ENCODE results near the gene ABCD3.
"Not testable (repeated sequence)": the region's sequence is repeated elsewhere in the genome, so short reads cannot be mapped to it uniquely, and the experiment has no call there.

Gene ABCD3
- 55.1 to 65.3 reads per million in 2 experiments for total RNA-seq

DNA sequence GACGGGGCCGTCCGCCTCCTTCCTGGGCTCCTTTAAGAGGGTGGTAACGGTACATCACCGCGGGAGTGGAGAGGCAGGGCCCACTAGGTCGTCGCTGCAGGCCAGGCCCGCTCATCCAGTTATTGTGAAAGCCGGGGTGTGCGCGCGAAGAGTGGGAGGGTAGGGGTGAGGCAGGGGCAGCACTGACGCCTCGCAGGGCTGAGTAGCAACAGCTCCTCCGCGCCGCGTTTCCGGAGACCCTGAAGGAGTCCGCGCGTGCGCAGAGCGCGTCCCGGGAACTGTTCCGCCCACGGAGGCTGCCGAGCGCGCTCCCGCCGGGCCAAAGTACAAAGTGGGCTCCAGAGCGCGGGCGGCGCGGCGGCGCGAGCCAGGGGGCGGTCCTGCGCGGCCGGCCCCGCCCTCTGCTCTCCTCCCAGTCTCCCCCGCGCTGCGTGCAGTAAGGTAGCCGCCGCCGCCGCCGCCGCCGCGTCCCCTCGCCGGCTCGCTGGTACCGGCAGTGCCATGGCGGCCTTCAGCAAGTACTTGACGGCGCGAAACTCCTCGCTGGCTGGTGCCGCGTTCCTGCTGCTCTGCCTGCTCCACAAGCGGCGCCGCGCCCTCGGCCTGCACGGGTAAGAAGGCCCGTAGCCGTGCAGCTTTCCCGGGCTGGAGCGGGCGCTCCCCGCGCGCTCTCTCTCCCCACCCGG lies at the start of gene ABCD3:
ABCD3 (plus strand) TSS at position 412 of the 686 bp plus-strand sequence; CDS start at position 502, 90 bp downstream.
- DNase-seq (ENCODE audit: low read depth) = peak; percentile 94

DNA sequence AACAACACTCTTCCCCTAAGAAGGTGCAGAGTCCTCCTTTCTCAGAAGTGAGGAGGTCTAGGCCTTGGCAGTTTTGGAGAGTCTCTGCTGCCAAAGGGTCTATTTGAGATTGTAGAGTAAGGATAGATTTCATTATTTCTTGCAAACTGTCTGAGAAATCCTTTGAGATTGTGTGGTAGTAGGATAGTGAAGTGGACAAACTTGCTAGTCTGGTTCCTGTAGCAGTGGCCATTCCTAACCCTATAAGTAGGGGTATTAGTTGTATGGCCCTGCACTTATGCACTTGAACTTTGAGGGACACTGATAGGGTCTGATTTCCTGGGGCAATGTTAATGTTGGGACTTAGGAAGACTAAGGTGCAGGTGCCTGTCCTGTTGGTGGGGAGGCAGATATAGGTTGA lies 45.4 kb upstream of the ABCD3 start:
- DNase-seq (ENCODE audit: low read depth) = not testable (repeated sequence)

DNA sequence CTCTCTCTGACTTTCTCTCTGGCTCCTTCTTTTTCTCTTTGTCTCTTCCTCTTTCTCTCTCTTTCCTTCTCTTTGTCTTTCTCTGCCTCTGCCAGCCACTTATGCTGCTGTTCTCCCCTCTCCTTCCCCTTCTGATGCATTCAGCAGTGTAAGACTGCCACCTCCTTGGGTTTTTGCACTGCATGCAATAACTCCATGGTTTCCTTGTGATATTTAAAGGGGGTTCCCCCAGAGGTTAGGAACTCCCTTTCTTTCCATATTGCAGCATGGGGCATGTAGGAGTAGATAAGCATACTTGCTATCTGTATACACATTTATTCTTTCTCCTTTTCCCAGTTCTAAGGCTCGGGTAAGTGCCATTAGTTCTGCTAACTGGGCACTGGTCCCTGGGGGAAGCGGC lies 44.9 kb upstream of the ABCD3 start:
- DNase-seq (ENCODE audit: low read depth) = not testable (repeated sequence)

DNA sequence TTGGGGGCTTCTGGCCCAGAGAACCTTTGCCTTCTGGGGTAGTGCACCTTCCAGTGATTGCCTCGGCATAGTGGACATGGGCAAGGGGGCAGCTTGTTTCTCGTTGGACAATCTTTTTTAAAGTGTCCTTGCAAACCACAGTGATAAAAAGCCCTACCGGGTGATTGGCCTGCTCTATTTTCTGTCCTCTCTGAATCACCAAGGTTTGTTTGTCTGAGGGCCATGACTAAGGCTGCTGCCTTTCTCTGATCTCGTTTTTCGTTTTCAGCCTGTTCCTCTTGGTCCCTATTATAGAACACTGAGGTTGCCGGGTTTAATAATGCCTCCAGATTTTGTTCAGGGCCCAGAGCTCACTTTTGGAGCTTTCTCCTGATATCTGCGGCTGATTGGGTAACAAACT lies 42.5 kb upstream of the ABCD3 start:
- not testable (repeated sequence) for DNase-seq (ENCODE audit: low read depth)

DNA sequence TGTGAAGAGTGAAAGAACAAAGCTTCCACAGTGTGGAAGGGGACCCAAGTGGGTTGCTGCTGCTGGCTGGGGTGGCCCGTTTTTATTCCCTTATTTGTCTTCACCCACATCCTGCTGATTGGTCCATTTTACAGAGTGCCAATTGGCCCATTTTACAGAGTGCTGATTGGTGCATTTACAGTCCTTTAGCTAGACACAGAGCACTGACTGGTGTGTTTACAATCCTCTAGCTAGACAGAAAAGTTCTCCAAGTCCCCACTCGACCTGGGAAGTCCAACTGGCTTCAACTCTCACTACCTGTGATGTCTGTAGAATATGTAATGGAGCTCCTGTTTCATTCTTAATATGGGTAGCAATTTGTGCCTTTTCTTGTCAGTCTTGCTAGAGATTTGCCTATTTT lies 39.7 kb upstream of the ABCD3 start:
- not testable (repeated sequence) for DNase-seq (ENCODE audit: low read depth)

DNA sequence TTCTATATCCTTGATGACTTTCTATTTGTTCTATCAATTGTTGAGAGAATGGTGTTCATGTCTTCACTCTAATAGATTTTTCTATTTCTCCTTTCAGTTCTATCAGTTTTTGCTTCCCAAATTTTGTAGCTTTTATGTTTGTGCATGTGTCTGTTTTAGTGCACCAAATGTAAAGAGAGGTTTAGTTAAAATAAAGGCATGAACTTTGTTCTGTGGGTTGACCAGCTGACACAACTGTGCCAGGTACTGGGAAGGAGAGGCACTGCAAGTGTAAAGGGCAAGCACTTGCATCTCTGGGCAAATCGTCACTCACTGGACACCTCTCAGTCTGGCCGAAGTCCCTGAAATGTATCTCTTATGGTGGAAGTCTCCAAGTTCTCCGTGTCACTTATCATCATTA lies 38.6 kb upstream of the ABCD3 start:
- no peak for DNase-seq (ENCODE audit: low read depth)

DNA sequence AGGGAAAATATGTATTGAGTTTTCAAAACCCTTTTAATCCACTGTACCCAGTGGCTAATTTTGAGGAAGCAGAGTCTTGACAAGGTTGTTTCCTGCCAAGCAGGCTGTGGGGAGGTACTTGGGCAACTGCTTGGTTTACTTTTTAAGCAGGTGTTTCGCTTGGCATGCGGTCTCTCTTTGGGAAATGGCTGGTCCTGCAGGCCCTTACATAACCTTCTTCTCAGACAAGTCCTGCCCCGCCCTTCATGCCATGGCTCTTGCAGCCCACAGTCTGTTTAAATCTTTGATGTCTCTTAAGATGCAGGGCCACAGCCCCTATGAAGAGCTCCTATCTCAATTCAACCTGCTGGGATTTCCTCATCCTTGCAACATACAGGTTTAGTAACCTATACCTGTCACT lies 36.0 kb upstream of the ABCD3 start:
- no peak for DNase-seq (ENCODE audit: low read depth)

DNA sequence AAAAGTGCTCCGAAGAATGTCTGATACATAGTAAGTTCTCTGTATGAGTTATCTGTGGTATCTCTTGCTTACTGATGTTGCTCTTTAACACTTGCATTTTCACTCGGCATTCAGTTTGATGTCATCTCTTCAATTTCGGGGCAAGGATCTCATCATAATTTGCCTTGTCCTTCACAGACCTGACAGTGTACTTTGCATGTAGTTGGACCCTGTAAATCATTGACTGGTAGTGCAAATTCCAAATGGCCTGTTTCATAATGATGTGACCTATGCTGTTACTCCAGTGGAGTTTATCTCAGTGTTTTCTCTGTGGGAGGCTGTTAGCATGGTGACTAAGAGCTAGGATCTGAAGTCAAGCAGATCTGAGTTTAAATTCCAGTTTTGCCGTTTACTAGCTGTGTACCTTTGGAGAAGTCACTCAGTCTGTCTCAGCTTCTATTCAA lies 34.2 kb upstream of the ABCD3 start:
- no peak for DNase-seq (ENCODE audit: low read depth)

DNA sequence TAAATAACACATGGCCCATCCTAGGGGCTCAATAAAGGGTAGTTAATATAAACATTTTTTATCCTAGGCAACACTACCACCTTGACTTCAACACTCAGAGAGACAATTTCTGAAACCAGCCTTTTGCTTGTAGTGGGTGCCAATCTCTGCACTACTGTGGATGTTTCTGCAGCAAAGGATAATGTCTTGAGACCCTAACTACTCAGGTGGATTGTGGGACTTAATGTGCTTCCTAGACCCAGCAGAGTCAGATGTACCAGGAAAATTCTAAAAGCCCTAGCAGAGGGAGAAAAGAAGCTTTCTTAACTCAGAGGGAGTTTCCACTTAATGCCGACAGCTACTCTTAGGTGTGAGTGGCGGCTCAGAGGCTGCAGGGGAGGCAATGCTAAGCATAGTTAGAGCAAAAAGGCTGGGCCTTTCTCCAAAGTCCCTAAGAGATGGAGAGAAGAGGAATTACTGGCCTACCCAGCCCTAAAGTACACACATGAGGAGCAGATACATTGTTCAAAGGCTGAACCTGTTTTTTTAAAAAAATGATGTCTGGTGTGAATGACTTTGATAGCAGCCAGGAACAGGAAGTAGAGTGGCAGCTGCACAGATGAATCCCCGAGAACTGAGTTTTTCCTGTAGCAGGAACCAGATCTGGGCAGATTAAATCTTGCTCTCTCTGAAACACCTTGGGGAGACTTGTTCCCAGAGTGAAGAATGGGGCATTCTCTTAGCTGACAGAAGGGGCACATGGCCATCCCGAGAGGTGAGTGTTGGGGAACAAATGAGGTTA lies 33.5 kb upstream of the ABCD3 start:
- no peak for DNase-seq (ENCODE audit: low read depth)

DNA sequence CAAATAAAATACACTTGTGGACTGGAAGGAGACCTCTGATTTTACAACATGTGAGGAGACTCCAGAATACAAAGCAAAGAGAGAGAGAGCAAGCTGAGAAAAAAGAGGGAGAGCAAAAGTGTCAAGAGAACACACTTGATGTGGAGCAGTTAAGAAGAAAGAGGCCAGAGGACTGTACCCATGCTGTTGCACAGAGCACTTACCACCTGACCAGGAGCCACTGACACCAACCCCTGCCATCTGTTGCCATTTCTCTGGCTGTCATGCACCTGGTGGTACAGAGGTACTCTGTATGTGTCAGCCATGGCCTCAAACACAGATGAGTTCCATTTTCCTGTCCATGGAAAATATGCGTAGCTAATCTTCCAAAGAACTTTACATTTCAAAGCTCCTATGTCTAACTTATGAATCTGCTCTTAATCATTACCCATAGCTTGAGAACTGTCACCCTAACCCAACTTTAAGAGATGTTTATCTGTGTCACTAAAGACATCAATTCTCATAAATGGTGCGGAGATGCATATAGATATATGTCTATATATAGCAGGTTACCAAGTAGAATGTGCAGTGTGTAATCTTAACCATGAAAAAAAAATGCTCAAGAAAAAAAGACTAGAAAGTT lies 32.8 kb upstream of the ABCD3 start:
- DNase-seq (ENCODE audit: low read depth) = no peak

DNA sequence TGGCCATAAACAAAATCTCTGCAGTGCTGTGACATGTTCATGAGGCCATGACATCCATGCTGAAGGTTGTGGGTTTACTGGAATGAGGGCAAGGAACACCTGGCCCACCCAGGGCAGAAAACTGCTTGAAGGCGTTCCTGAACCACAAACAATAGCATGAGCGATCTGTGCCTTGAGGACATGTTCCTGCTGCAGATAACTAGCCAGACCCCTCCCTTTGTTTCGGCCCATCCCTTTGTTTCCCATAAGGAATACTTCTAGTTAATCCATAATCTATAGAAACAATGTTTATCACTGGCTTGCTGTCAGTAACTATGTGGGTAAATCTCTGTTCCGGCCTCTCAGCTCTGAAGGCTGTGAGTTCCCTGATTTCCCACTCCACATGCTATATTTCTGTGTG lies 28.9 kb upstream of the ABCD3 start:
- DNase-seq (ENCODE audit: low read depth) = no peak

DNA sequence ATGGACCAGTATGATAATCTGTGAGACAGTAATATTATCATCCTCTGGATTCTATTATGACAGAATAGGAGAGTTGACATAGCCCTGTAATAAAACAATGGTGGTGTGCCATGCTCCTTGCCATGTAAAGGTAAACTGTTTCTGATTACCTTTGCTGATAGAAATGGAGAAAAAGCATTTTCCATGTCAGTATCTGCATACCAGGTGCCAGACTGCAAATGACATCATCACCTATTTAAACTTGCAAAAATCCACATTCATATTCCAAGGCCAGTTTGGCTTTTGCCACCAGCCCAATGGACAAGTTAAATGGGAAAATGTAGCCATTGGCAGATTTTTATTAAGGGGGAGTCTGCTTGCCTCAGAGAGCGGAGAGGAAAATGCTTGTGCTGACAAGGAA lies 23.9 kb upstream of the ABCD3 start:
- DNase-seq (ENCODE audit: low read depth) = no peak

DNA sequence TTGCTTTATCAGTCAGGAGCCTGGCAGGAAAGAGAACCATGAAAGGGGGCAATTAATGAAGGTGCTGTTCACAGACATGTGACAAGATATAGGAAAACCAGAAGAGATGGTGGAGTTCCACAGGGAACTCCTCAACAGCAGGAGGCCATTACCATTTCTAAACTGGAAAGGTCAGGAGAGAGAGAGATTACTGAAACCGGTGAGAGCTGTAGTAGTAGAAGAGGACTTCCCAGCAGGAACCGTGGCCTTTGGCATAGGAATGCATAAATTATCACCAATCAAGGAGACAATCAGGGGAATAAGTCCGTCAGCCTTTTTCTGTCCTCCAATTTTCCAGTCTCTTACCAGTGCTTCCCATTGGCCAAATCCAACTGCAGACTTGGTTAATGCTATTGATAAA lies 23.0 kb upstream of the ABCD3 start:
- no peak for DNase-seq (ENCODE audit: low read depth)

DNA sequence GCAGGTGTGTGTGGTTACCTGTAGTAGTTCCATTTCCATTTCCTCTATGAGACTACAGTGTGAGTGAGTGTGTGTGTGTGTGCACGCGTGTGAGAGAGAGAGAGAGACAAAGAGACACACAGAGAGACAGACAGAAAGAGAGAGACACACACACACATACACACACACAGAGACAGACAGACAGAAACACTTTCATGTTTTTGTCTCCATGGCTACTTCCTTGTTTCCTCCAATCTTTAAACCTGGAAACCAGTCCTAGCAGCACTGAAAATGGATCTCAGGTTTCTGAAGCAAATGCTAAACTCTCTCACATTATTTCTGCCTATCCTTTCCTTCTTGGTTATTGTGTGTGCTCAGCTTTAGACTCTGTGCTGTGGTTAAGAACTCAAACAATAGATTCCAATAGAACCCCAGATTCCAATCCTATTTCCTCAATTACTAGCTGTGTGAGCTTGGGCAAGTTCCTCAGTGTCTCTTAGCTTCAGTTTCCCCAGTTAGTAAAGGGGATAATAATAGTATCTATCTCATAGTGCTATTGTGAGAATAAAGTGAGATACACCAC lies 22.4 kb upstream of the ABCD3 start:
- DNase-seq (ENCODE audit: low read depth) = no peak

DNA sequence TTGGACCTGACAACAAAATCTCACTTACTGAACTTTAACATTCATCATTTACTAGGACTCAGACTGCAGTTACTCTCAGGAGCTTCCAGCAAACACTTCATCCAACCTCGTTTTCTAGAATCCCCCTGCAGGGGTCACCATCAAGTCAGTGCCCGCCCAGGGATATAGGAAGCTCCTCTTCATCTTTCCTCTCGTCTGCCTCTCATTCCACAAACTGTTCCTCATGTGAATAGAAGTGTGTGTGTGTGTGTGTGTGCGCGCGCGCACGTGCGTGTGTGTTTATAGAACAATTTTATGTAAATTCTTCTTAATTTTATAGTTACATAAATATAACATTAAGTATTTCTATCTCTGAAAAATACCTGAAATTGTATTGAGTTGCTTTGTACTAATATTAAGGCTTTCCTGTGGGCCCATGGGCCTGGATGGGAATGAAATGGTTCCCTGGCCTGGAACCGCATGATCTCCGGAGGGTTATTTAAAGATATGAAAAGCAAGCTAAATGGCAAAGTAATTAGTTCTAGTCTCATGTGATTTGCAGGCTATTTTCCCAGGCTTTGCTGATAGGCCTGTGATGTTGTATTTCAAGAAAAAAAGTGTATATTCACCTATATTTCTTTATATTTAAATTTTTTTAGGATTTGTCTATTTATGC lies 21.7 kb upstream of the ABCD3 start:
- no peak for DNase-seq (ENCODE audit: low read depth)

DNA sequence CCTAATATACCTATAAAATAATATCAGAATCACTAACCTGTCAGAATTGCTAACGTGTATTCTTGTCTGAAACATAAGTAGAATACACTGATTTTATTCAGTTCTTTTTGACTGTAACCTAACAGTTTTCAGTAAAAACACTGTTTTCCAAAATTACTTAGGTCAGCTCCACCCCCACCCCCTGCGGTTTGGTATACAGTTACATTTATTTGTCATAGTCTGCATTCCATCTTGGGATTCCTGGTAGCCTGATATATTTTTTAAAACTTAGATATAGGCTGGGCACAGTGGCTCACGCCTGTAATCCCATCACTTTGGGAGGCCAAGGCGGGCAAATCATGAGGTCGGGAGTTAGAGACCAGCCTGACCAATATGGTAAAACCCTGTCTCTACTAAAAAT lies 19.8 kb upstream of the ABCD3 start:
- DNase-seq (ENCODE audit: low read depth) = no peak

DNA sequence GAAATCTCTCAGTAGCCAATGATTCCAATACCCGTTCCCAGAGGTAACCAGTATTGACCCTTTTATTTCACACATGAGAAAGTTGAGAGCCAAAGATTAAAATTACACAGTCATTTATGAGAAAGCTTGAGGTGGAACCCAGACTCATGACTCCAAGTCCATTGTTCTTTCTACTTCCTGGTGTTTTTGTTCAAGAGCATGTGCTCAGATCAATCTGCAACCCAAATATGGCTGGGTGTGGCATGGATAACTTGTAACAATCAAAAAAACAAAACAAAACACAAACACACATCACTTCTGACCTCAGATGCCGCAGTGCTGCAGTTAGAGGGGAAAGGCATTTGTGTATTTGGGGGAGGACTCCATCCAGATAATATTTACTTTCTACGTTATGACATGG lies 18.7 kb upstream of the ABCD3 start:
- no peak for DNase-seq (ENCODE audit: low read depth)

DNA sequence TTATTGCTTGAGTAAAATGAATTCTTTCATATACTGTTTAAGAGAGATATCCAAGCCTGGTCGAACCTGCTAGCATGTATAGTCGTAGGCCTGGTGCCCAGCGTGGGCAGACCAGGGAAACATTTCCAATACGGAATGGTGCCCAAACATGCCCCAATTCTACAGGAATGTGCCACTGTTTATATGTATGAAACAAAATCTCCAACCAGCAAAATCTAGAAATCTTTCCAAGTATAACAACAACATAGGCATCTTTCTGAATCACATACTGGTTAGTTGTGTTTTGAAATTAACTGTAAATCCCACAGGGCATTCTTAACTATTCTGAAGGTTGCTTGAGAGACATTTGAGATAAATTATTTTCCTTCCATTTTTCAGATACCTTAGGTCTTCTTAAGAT lies 17.0 kb upstream of the ABCD3 start:
- no peak for DNase-seq (ENCODE audit: low read depth)

DNA sequence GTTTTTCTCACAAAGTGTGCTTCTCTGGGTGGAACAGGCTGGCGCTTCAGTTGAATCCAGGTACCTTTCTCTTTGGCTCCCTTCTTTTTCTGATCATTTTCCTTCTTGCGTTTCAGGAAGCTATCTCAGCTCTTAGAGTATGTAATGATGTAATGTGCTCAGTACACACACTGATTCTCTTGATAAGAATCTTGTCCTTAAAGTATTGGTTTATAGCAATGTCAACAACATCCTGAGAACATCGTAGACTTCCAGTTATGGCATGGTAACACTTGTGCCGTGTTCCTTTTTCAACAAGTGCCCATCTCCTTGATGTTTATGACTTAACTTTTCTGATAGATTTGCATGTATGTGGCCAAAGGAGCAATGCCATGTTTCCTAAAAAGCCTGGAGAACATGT lies 11.7 kb upstream of the ABCD3 start:
- no peak for DNase-seq (ENCODE audit: low read depth)

DNA sequence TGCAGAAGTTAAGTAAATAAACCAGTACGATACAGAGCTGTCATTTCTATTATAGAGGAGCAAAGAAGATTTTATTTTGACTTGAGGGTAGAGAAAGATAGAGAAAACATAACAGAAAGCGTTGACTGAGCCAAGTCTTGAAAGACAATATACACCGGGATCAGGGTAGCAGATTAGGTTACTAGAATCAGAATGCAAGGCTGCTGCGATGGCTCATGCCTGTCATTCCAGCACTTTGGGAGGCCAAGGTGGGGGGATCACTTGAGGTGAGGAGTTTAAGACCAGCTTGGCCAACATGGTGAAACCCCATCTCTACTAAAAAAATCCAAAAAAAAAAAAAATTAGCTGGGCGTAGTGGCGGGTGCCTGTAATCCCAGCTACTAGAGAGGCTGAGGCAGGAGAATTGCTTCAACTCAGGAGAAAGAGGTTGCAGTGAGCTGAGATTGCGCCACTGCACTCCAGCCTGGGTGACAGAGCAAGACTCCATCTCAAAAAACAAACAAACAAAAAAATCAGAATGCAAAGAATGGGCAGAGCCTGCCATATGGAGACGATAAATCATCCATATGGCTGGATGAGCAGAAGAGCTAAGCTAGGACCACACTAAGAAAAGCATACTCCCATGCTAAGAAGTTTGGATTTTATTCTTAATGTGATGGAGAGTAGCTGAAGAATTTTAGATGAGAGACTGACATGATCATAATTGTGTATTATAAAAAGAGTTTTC lies 9.9 kb upstream of the ABCD3 start:
- DNase-seq (ENCODE audit: low read depth) = no peak

DNA sequence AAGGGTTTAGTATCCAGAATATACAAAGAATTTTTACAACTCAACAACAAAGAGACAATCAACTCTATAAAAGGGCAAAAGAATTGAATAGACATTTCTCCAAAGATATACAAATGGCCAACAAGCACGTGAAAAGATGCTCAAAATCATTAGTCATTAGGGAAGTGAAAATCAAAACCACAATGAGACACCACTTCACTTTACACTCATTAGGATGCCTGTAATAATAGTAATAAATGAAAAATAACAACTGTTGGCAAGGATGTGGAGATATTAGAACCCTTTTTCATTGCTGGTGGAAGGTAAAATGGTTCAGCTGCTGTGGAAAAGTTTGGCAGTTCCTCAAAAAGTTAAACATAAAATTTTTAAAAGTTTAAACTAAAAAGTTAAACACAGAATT lies 7.0 kb upstream of the ABCD3 start:
- DNase-seq (ENCODE audit: low read depth) = no peak

DNA sequence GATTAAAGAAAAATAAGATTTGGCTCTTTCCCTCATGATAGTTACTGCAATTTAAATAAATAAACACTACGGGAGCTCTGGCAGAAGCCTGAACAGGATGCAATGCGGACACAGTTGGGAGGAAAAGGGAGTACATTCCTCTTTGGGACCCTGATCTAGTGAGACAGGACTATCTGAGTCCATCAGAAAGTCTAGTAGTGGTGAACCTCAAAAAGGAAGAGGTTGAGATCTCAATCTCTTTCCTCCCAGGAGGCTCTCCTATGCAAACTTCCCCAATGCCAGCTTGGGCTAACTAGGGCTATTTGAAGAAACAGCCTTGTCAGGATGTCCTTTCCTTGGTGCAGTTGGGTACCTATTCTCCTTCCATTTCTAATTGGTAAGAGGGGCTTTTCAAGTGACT lies 4.9 kb upstream of the ABCD3 start:
- DNase-seq (ENCODE audit: low read depth) = no peak

Measured in T follicular helper cell (primary cell).